DMS79 (cell line): ENCODE data around the gene MLN.
A peak's percentile ranks its signal among the peaks of the same experiment; 100 is the strongest.
"Not testable (repeated sequence)": the region's sequence is repeated elsewhere in the genome, so short reads cannot be mapped to it uniquely, and the experiment has no call there.

ENCODE experiments used
- DNase-seq: peaks from one replicate; lab custom pipeline; 2025; lab: John Stamatoyannopoulos, UW

The MLN gene

GRCh38 chr6:33834401-33835392 lies 30.9 kb upstream of the MLN start:
- DNase-seq = no peak

GRCh38 chr6:33833599-33833998 lies 29.8 kb upstream of the MLN start:
- DNase-seq = no peak

- not testable (repeated sequence) for DNase-seq
These were observed 29.0 kb upstream of the MLN start for GRCh38 chr6:33832831-33833230.

- DNase-seq = not testable (repeated sequence)
These were observed 27.9 kb upstream of the MLN start for GRCh38 chr6:33831725-33832124.

- no peak for DNase-seq
These were observed 26.9 kb upstream of the MLN start for GRCh38 chr6:33830635-33831240.

GRCh38 chr6:33828764-33829731 lies 25.2 kb upstream of the MLN start:
- DNase-seq = no peak

- DNase-seq = peak; percentile 15
These were observed 24.6 kb upstream of the MLN start for GRCh38 chr6:33828452-33828763.

- no peak for DNase-seq
These were observed 24.0 kb upstream of the MLN start for GRCh38 chr6:33827546-33828451.

- DNase-seq = no peak
These were observed 22.7 kb upstream of the MLN start for GRCh38 chr6:33826537-33826936.

- peak; percentile 59 for DNase-seq
These were observed 20.8 kb upstream of the MLN start for GRCh38 chr6:33824461-33825154.

GRCh38 chr6:33823806-33824205 lies 20.0 kb upstream of the MLN start:
- no peak for DNase-seq

- DNase-seq = peak; percentile 93
These were observed 19.0 kb upstream of the MLN start for GRCh38 chr6:33822575-33823395.

- DNase-seq = no peak
These were observed 17.1 kb upstream of the MLN start for GRCh38 chr6:33820784-33821520.

GRCh38 chr6:33820243-33820642 lies 16.4 kb upstream of the MLN start:
- DNase-seq = no peak

- no peak for DNase-seq
These were observed 15.2 kb upstream of the MLN start for GRCh38 chr6:33819021-33819420.

GRCh38 chr6:33818293-33818692 lies 14.5 kb upstream of the MLN start:
- DNase-seq = no peak

GRCh38 chr6:33817489-33817888 lies 13.7 kb upstream of the MLN start:
- peak; percentile 13 for DNase-seq

GRCh38 chr6:33816911-33817310 lies 13.1 kb upstream of the MLN start:
- peak; percentile 23 for DNase-seq

- peak; percentile 10 for DNase-seq
These were observed 12.1 kb upstream of the MLN start for GRCh38 chr6:33815854-33816253.
